K562 (cell line): ENCODE data around the gene SCRN2. TPM values are rescaled to one million over a fixed set of nuclear protein-coding genes. Genes with fewer than 3 reads are reported as not detected.

Source experiments
- ATAC-seq: fragments of 200-7000 bp; cut with Tn5 transposase; 3 replicates; pipeline ENCODE4 v1.9.1; 2020; ENCODE audit warnings: moderate library complexity
- BruUV-seq: library from RNA; stranded (reverse); fragments of 400-500 nt; replicated peaks from 2 replicates; lab custom pipeline; 2021; lab: Mats Ljungman, UMichigan
- CTCF ChIA-PET: fragments of 300-600 bp; formaldehyde crosslinking; extraction: SDS; loops from one replicate; lab custom pipeline; 2021; ENCODE audit warnings: low intra/inter-chr PET ratio; lab: Yijun Ruan, JAX
- POLR2A ChIA-PET: fragments of 300-600, 350-650 bp; sonication (Branson Sonifier 250); formaldehyde crosslinking; extraction: SDS; loops from one replicate; lab custom pipeline; 2021; ENCODE audit warnings: antibody characterized with exemption, inconsistent platforms; lab: Yijun Ruan, JAX
- DNase-seq, 4 experiments: peaks; one replicate each; pipeline versions ENCODE4 v3.0.0 to v3.0.0-alpha.2; 2011 to 2018; ENCODE audit warnings: low spot score in 3 of 4, mixed read lengths in 3 of 4; ENCODE audit errors: extremely low read depth in 1 of 4
- FAIRE-seq: peaks from 2 replicates; lab custom pipeline; 2011; peaks lifted over from hg19 to GRCh38; lab: Jason Lieb, UNC
- H2AFZ ChIP-seq: 2 replicates; pipeline ENCODE4 v1.6.0; 2011; ENCODE audit warnings: low read depth, low read length, control low read depth, inconsistent platforms
- H3K27ac ChIP-seq: fragments of 200-600 bp; 3 replicates; pipeline ENCODE4 v1.8.0; 2011; ENCODE audit warnings: low read depth, mild to moderate bottlenecking, control low read depth, inconsistent platforms, low read length, moderate library complexity, mixed read lengths; ENCODE audit errors: extremely low read depth
- H3K27me3 ChIP-seq, 2 experiments: fragments of 300-600 bp in 1 of 2; 2 replicates in 1 of 2; 3 replicates in 1 of 2; pipeline versions ENCODE4 v1.6.0 to v1.8.0; 2011; ENCODE audit warnings: inconsistent platforms in 2 of 2, low read length in 2 of 2, mild to moderate bottlenecking in 1 of 2, mixed read lengths in 1 of 2, moderate library complexity in 1 of 2; ENCODE audit not compliant: control insufficient read depth in 2 of 2, insufficient read depth in 2 of 2
- H3K36me3 ChIP-seq: fragments of 300-600 bp; 3 replicates; pipeline ENCODE4 v1.8.0; 2011; ENCODE audit warnings: mild to moderate bottlenecking, low read length, inconsistent platforms; ENCODE audit not compliant: control insufficient read depth, insufficient read depth
- H3K4me1 ChIP-seq, 2 experiments: fragments of 200-600 bp in 1 of 2; replicated peaks in 1 of 2; 2 replicates in 1 of 2; 3 replicates in 1 of 2; pipeline versions ENCODE4 v1.5.1 to v1.8.0; 2011; ENCODE audit warnings: inconsistent platforms in 2 of 2, low read length in 2 of 2, mild to moderate bottlenecking in 1 of 2, mixed read lengths in 1 of 2, moderate library complexity in 1 of 2; ENCODE audit not compliant: control insufficient read depth in 2 of 2, insufficient read depth in 2 of 2
- H3K4me2 ChIP-seq: 2 replicates; pipeline ENCODE4 v1.6.1; 2011; ENCODE audit warnings: low read length, control low read depth, inconsistent platforms, mixed read lengths; ENCODE audit not compliant: insufficient read depth
- H3K4me3 ChIP-seq: fragments of 200-600 bp; sonication (generic), shearing (Covaris generic); 2 replicates; pipeline ENCODE4 v1.5.1; 2016; ENCODE audit warnings: control low read depth, inconsistent platforms
- H3K79me2 ChIP-seq: fragments of 200-600 bp; 3 replicates; pipeline ENCODE4 v1.8.0; 2011; ENCODE audit warnings: low read length, inconsistent platforms; ENCODE audit not compliant: control insufficient read depth, insufficient read depth
- H3K9ac ChIP-seq, 2 experiments: 2 replicates each; pipeline versions ENCODE4 v1.6.0 to v1.6.1; 2011; ENCODE audit warnings: low read depth in 2 of 2, low read length in 2 of 2, control low read depth in 1 of 2, inconsistent platforms in 1 of 2, mild to moderate bottlenecking in 1 of 2, mixed read lengths in 1 of 2; ENCODE audit not compliant: insufficient read depth in 1 of 2
- H3K9me1 ChIP-seq: one replicate; pipeline ENCODE4 v1.6.0; 2011; ENCODE audit warnings: inconsistent platforms, mild to moderate bottlenecking, low read length, moderate library complexity; ENCODE audit not compliant: control insufficient read depth, insufficient read depth
- H3K9me3 ChIP-seq: replicated peaks from 2 replicates; pipeline ENCODE4 v1.5.1; 2011; ENCODE audit warnings: low read depth, low read length, inconsistent platforms; ENCODE audit not compliant: control insufficient read depth, insufficient read depth
- H4K20me1 ChIP-seq: replicated peaks from 2 replicates; pipeline ENCODE4 v1.6.1; 2011; ENCODE audit warnings: low read length, inconsistent platforms, mixed read lengths; ENCODE audit not compliant: control insufficient read depth, insufficient read depth
- CBFA2T3 ChIP-seq: fragments of 450-650 bp; IDR thresholded peaks from 2 replicates; pipeline ENCODE4 v1.6.1; 2017
- CBFB ChIP-seq: sonication (generic); formaldehyde crosslinking; IDR thresholded peaks from 2 replicates; pipeline ENCODE4 v1.4.0; 2020; ENCODE audit warnings: mild to moderate bottlenecking, missing genetic modification reagents
- E2F1 ChIP-seq: sonication (generic); formaldehyde crosslinking; IDR thresholded peaks from 2 replicates; pipeline ENCODE4 v1.8.1; 2023; ENCODE audit warnings: mild to moderate bottlenecking, missing genetic modification reagents, moderate library complexity
- FOXA1 ChIP-seq: fragments of 450-650 bp; IDR thresholded peaks from 2 replicates; pipeline ENCODE4 v1.6.1; 2016; ENCODE audit warnings: mild to moderate bottlenecking, borderline replicate concordance
- FOXP1 ChIP-seq: sonication (generic); formaldehyde crosslinking; IDR thresholded peaks from 2 replicates; pipeline ENCODE4 v1.8.0; 2022; ENCODE audit warnings: mild to moderate bottlenecking, missing genetic modification reagents
- GATAD2A ChIP-seq: fragments of 450-650 bp; IDR thresholded peaks from 2 replicates; pipeline ENCODE4 v1.6.1; 2017
- HDAC3 ChIP-seq: fragments of 450-650 bp; IDR thresholded peaks from 2 replicates; pipeline ENCODE4 v1.6.1; 2018; ENCODE audit warnings: borderline replicate concordance, mild to moderate bottlenecking, moderate library complexity; ENCODE audit not compliant: partially characterized antibody
- HES1 ChIP-seq: fragments of 450-650 bp; IDR thresholded peaks from 2 replicates; pipeline ENCODE4 v1.6.1; 2016; ENCODE audit warnings: low read depth, mild to moderate bottlenecking, moderate library complexity
- KAT8 ChIP-seq: fragments of 450-650 bp; IDR thresholded peaks from 2 replicates; pipeline ENCODE4 v1.6.1; 2016; ENCODE audit warnings: low read depth, mild to moderate bottlenecking
- RNF2 ChIP-seq: sonication (generic); IDR thresholded peaks from 2 replicates; pipeline ENCODE4 v1.6.1; 2016
- SFPQ ChIP-seq: fragments of 200-400 bp; formaldehyde crosslinking; IDR thresholded peaks from 2 replicates; pipeline ENCODE4 v1.6.1; 2017; ENCODE audit warnings: mild to moderate bottlenecking, low read depth, low read length, moderate library complexity
- SREBF1 ChIP-seq: fragments of 150-350 bp; IDR thresholded peaks from 2 replicates; pipeline ENCODE4 v1.6.1; 2014; ENCODE audit warnings: antibody characterized with exemption, low read depth, low read length, borderline replicate concordance
- STAT5A ChIP-seq: IDR thresholded peaks from 2 replicates; pipeline ENCODE4 v1.6.1; 2012; ENCODE audit warnings: low read length, inconsistent platforms, borderline replicate concordance
- TAF15 ChIP-seq: fragments of 200-400 bp; formaldehyde crosslinking; IDR thresholded peaks from 2 replicates; pipeline ENCODE4 v1.6.1; 2017; ENCODE audit warnings: mild to moderate bottlenecking, low read depth, low read length, moderate library complexity
- ZNF124 ChIP-seq: sonication (generic); formaldehyde crosslinking; IDR thresholded peaks from 2 replicates; pipeline ENCODE4 v1.8.1; 2022; ENCODE audit warnings: missing genetic modification reagents
- WGBS: fragments of 100-300 bp; shearing (Covaris generic); methylation state at CpG from one replicate; pipeline ENCODE4 v1.1.6; 2016; ENCODE audit warnings: low coverage, mixed read lengths; ENCODE audit not compliant: insufficient coverage; ENCODE audit errors: missing lambda C conversion rate; 5-methylcytosine and 5-hydroxymethylcytosine counted together
- in situ Hi-C: fragments of 300-500 bp; cut with MboI; formaldehyde crosslinking; loops from 4 replicates; pipeline ENCODE4 v1.15.0; 2018; ENCODE audit warnings: inconsistent platforms, mixed read lengths
- intact Hi-C: fragments of 100-400 bp; cut with micrococcal nuclease; formaldehyde crosslinking; loops from 2 replicates; pipeline ENCODE4 v1.14.2; 2022
- polyA plus RNA-seq, 8 experiments: library from polyadenylated mRNA; depleted of rRNA in 4 of 8; stranded (reverse) in 5 of 8; unstranded in 3 of 8; fragments of >200 nt; fragmentation: Nextera tagmentation in 2 of 8; fragmentation: Illumina TruSeq in 1 of 8; extraction: Ambion mirVana in 2 of 8; extraction: Trizol in 1 of 8; gene quantifications; 2 replicates each; pipeline versions ENCODE4 v1.2.1 to v1.2.3, GENCODE V29; 2011 to 2014; ENCODE audit warnings: inconsistent platforms in 1 of 8, missing spikeins in 1 of 8
- total RNA-seq, 7 experiments: library from RNA; depleted of rRNA in 6 of 7; stranded (reverse); fragments of >200 nt in 6 of 7; fragmentation: Illumina TruSeq in 2 of 7; extraction: Trizol in 2 of 7; gene quantifications; 2 replicates each; pipeline versions ENCODE4 v1.2.1 to v1.2.3, GENCODE V29; 2011 to 2021; ENCODE audit warnings: low replicate concordance in 1 of 7

SCRN2 gene
- total and polyA plus RNA-seq, 9 of the 15 experiments (the other 6 are each of a cell fraction or from before 2014, with no cell fraction given): 0.25 to 32.9 (median 13.6) TPM

GRCh38 chr17:47877368-47878034 is 36.4 kb upstream of the SCRN2 start (continued):
- peak; percentile 96 for TF ChIP-seq RNF2
- TF ChIP-seq GATAD2A: no peak; the same call in 1 of the 2 replicates
- TF ChIP-seq TAF15: no peak
- TF ChIP-seq HES1: no peak
- TF ChIP-seq FOXA1: no peak
- TF ChIP-seq KAT8: no peak
- peak; percentile 63 for TF ChIP-seq STAT5A
- no peak for TF ChIP-seq SREBF1
- TF ChIP-seq, all 486 proteins: peak for 117

GRCh38 chr17:47875011-47875985 is 34.2 kb upstream of the SCRN2 start:
- Histone ChIP-seq H3K27ac (no peak overlapping the region), H3K9me1 (no peaks in the 10 kb centered on the region), H3K4me2 (no peak overlapping the region), H3K36me3 (no peaks in the 10 kb centered on the region), H3K79me2 (no peaks in the 10 kb centered on the region), H4K20me1 (no peaks in the 10 kb centered on the region), H3K27me3 (no peaks in the 10 kb centered on the region), H3K4me1 (peaks cover 45 to 47% of the 10 kb centered on the region in 2 experiments), H3K9me3 (no peaks in the 10 kb centered on the region), H3K4me3 (no peak overlapping the region), H3K9ac (no peak overlapping the region; a peak in 1 of 4 replicates), H2AFZ (no peak overlapping the region)
- POLR2A ChIA-PET: interaction anchor here (0.7 to 1.2 kb wide), 3 partner anchors 8 to 33 kb away, joined by 3 to 5 read pairs (median 3); partner anchors contain the start of gene SP6
- WGBS: 31% methylated on average over 10 of the region's 11 CpGs
- intact Hi-C loops (no loop called here), in situ Hi-C loops (no loop called here)
- FAIRE-seq (no peak), DNase-seq (no peak), ATAC-seq (no peak)
- CTCF ChIA-PET: interaction anchor here (0.7 kb wide), 1 partner anchor 8 kb away, joined by 3 read pairs; no protein-coding TSS in a partner anchor
- no TSS peak for BruUV-seq
- TF ChIP-seq ZNF124 (no peak), E2F1 (CRISPR knock-in tag) (no peak), FOXP1 (CRISPR knock-in tag) (no peak), HDAC3 (no peak), SFPQ (no peak), CBFA2T3 (no peak), CBFB (no peak), STAT5A (no peak)
